Activated gamma-delta T cell treated with anti-CD3 and anti-CD28 coated beads, Interleukin-2, amount 50 U/mL, for 16 hours (primary cell): ENCODE results near the gene IL17C.
A peak's percentile ranks its signal among the peaks of the same experiment; 100 is the strongest.

Source experiments
- DNase-seq: peaks from one replicate; pipeline ENCODE4 v3.0.0-alpha.2; 2020; ENCODE audit warnings: low read depth

The IL17C gene

GRCh38 chr16:88610080-88610479, 28.3 kb upstream of the IL17C start:
- DNase-seq = no peak

GRCh38 chr16:88610909-88611812, 27.2 kb upstream of the IL17C start:
- no peak for DNase-seq

- no peak for DNase-seq
Measured at GRCh38 chr16:88613293-88613692, 25.1 kb upstream of the IL17C start.

- no peak for DNase-seq
Measured at GRCh38 chr16:88613911-88614817, 24.2 kb upstream of the IL17C start.

- DNase-seq = no peak
Measured at GRCh38 chr16:88614818-88615580, 23.4 kb upstream of the IL17C start.

GRCh38 chr16:88616320-88616719, 22.1 kb upstream of the IL17C start:
- no peak for DNase-seq

- no peak for DNase-seq
Measured at GRCh38 chr16:88616736-88617135, 21.6 kb upstream of the IL17C start.

GRCh38 chr16:88617268-88618031, 20.9 kb upstream of the IL17C start:
- DNase-seq = no peak

GRCh38 chr16:88618182-88618955, 20.0 kb upstream of the IL17C start:
- DNase-seq = no peak

- DNase-seq = no peak
Measured at GRCh38 chr16:88618956-88619667, 19.3 kb upstream of the IL17C start.

- DNase-seq = peak; percentile 64
Measured at GRCh38 chr16:88619859-88620815, 18.2 kb upstream of the IL17C start.

GRCh38 chr16:88622125-88622524, 16.2 kb upstream of the IL17C start:
- DNase-seq = no peak

GRCh38 chr16:88622866-88623265, 15.5 kb upstream of the IL17C start:
- no peak for DNase-seq

- no peak for DNase-seq
Measured at GRCh38 chr16:88623858-88624257, 14.5 kb upstream of the IL17C start.

GRCh38 chr16:88624481-88624880, 13.9 kb upstream of the IL17C start:
- no peak for DNase-seq

- DNase-seq = no peak
Measured at GRCh38 chr16:88624977-88625576, 13.3 kb upstream of the IL17C start.

- DNase-seq = no peak
Measured at GRCh38 chr16:88626646-88627045, 11.7 kb upstream of the IL17C start.
